Ureter (tissue), 1 donor: ENCODE measurements around the gene SPATA31E1. TPM values are rescaled to one million over a fixed set of nuclear protein-coding genes. Genes with fewer than 3 reads are reported as not detected.
A peak's percentile ranks its signal among the peaks of the same experiment; 100 is the strongest.
"Not testable (repeated sequence)": the region's sequence is repeated elsewhere in the genome, so short reads cannot be mapped to it uniquely, and the experiment has no call there.

ENCODE experiments used
- DNase-seq: peaks from one replicate; pipeline ENCODE4 v3.0.0-alpha.2; 2020; ENCODE audit warnings: low spot score
- total RNA-seq: library from RNA; stranded (reverse); gene quantifications from one replicate; pipeline ENCODE4 v1.2.4, GENCODE V29; 2023
- donor health status: DM: yes; HTN: yes; CAD: no.

The SPATA31E1 gene
- total RNA-seq, 1 donor from 2014 or later = not detected

GRCh38 chr9:87886210-87886932 lies 3.7 kb downstream of the SPATA31E1 start:
- DNase-seq = peak; percentile 32

GRCh38 chr9:87886933-87887505 lies 4.3 kb downstream of the SPATA31E1 start:
- DNase-seq = peak; percentile 36

- peak; percentile 33 for DNase-seq
Measured at GRCh38 chr9:87887661-87888480, 5.2 kb downstream of the SPATA31E1 start.

GRCh38 chr9:87888501-87888900 lies 5.8 kb downstream of the SPATA31E1 start:
- peak; percentile 29 for DNase-seq

- DNase-seq = no peak
Measured at GRCh38 chr9:87889065-87889881, 6.6 kb downstream of the SPATA31E1 start.

- peak; percentile 20 for DNase-seq
Measured at GRCh38 chr9:87889882-87890252, 7.2 kb downstream of the SPATA31E1 start.

- peak; percentile 26 for DNase-seq
Measured at GRCh38 chr9:87890837-87891236, 8.2 kb downstream of the SPATA31E1 start.

- no peak for DNase-seq
Measured at GRCh38 chr9:87891754-87892153, 9.1 kb downstream of the SPATA31E1 start.

- DNase-seq = no peak
Measured at GRCh38 chr9:87892956-87893355, 10.3 kb downstream of the SPATA31E1 start.

- no peak for DNase-seq
Measured at GRCh38 chr9:87894998-87895625, 12.4 kb downstream of the SPATA31E1 start.

- DNase-seq = no peak
Measured at GRCh38 chr9:87896891-87897290, 14.2 kb downstream of the SPATA31E1 start.

GRCh38 chr9:87898151-87898550 lies 15.5 kb downstream of the SPATA31E1 start:
- DNase-seq = no peak

GRCh38 chr9:87902371-87902770 lies 19.7 kb downstream of the SPATA31E1 start:
- DNase-seq = not testable (repeated sequence)

GRCh38 chr9:87909310-87910041 lies 26.8 kb downstream of the SPATA31E1 start:
- peak; percentile 68 for DNase-seq

- no peak for DNase-seq
Measured at GRCh38 chr9:87910821-87911220, 28.1 kb downstream of the SPATA31E1 start.

- DNase-seq = not testable (repeated sequence)
Measured at GRCh38 chr9:87917662-87918061, 35.0 kb downstream of the SPATA31E1 start, which contains the start of gene SPATA31C1. Gene SPATA31C1 (plus strand): TSS chr9:87917962.

- not testable (repeated sequence) for DNase-seq
Measured at GRCh38 chr9:87919013-87919412, 36.3 kb downstream of the SPATA31E1 start.

- not testable (repeated sequence) for DNase-seq
Measured at GRCh38 chr9:87921561-87921960, 38.9 kb downstream of the SPATA31E1 start.

- not testable (repeated sequence) for DNase-seq
Measured at GRCh38 chr9:87923012-87923411, 40.3 kb downstream of the SPATA31E1 start.

GRCh38 chr9:87924851-87925250 lies 42.2 kb downstream of the SPATA31E1 start:
- not testable (repeated sequence) for DNase-seq
